GM12875 (cell line): ENCODE results near the gene TSPAN2.

Source experiments
- H3K4me3 ChIP-seq: one replicate; pipeline ENCODE4 v1.5.1; 2011; ENCODE audit warnings: low read depth, low read length, control low read depth
- TF ChIP-seq, protein P1 (sequence below): IDR thresholded peaks from 2 replicates; pipeline ENCODE4 v1.5.1; 2011; ENCODE audit warnings: low read depth, mild to moderate bottlenecking, control low read depth, inconsistent platforms, low read length, moderate library complexity, borderline replicate concordance; ENCODE audit not compliant: insufficient read depth

Gene TSPAN2

GRCh38 chr1:115134850-115135480, 45.7 kb upstream of the TSPAN2 start:
- no peak overlapping the region for H3K4me3 ChIP-seq
- TF ChIP-seq, protein P1, sequence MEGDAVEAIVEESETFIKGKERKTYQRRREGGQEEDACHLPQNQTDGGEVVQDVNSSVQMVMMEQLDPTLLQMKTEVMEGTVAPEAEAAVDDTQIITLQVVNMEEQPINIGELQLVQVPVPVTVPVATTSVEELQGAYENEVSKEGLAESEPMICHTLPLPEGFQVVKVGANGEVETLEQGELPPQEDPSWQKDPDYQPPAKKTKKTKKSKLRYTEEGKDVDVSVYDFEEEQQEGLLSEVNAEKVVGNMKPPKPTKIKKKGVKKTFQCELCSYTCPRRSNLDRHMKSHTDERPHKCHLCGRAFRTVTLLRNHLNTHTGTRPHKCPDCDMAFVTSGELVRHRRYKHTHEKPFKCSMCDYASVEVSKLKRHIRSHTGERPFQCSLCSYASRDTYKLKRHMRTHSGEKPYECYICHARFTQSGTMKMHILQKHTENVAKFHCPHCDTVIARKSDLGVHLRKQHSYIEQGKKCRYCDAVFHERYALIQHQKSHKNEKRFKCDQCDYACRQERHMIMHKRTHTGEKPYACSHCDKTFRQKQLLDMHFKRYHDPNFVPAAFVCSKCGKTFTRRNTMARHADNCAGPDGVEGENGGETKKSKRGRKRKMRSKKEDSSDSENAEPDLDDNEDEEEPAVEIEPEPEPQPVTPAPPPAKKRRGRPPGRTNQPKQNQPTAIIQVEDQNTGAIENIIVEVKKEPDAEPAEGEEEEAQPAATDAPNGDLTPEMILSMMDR = no peak

GRCh38 chr1:115134231-115134630, 44.9 kb upstream of the TSPAN2 start:
- TF ChIP-seq, protein P1 = no peak
- no peak overlapping the region for H3K4me3 ChIP-seq

DNA sequence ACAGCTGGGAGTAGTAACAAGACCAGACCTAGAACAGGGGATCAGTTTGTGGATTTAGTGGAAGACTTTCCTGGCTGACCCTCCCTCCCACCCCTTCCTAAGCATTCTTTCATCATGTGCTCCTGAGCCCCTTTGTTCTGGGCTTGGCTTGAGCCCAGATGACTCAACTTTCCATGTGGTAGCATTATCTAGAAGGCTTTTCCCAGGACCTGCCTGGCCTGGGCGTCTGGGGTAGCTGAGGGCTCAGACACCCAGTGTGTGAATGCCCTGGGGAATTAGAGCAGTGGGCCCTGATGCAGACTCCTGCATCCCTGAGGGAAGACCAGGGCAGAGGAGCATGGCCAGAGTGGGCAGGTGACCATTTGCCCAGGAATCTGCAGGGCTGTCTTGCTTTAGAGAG, 44.1 kb upstream of the TSPAN2 start:
- H3K4me3 ChIP-seq = no peak overlapping the region

GRCh38 chr1:115130786-115131185, 41.5 kb upstream of the TSPAN2 start:
- no peak overlapping the region for H3K4me3 ChIP-seq
- TF ChIP-seq, protein P1 = no peak

More for the DNA sequence above, 44.1 kb upstream of the TSPAN2 start:
- TF ChIP-seq, protein P1 = no peak

- no peak overlapping the region for H3K4me3 ChIP-seq
- TF ChIP-seq, protein P1 = no peak
Measured at GRCh38 chr1:115129071-115129640, 39.9 kb upstream of the TSPAN2 start.

- no peak overlapping the region for H3K4me3 ChIP-seq
- TF ChIP-seq, protein P1 = no peak
Measured at GRCh38 chr1:115127539-115127938, 38.2 kb upstream of the TSPAN2 start.

DNA sequence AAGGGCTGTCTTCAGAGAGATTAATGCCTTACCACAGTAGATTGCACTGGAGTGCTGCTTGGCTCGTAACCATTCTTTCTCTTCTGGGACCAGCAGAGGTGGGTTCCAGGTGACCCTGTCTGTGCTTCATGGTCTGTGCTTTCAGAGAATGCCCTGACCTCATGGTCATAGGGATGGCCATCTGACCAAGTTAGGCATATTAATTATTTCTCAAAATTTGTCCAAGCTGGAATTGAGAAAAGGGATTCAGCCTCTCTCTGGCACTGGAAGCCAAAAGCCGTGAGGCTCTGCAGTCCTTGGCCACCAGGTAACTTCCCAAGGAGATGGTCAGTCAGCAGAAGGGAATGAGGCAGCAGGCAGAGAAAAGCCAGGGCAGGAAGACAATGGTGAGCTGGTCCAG, 37.2 kb upstream of the TSPAN2 start:
- H3K4me3 ChIP-seq = no peak overlapping the region
- TF ChIP-seq, protein P1 = no peak
